Measurements from ENCODE around the gene MIS18A. TPM values are rescaled to one million over a fixed set of nuclear protein-coding genes. Genes with fewer than 3 reads are reported as not detected.
"Not testable (repeated sequence)": the region's sequence is repeated elsewhere in the genome, so short reads cannot be mapped to it uniquely, and the experiment has no call there.

The MIS18A gene, protein sequence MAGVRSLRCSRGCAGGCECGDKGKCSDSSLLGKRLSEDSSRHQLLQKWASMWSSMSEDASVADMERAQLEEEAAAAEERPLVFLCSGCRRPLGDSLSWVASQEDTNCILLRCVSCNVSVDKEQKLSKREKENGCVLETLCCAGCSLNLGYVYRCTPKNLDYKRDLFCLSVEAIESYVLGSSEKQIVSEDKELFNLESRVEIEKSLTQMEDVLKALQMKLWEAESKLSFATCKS
- total RNA-seq = 14.5 and 21.9 TPM in 2 replicates

DNA sequence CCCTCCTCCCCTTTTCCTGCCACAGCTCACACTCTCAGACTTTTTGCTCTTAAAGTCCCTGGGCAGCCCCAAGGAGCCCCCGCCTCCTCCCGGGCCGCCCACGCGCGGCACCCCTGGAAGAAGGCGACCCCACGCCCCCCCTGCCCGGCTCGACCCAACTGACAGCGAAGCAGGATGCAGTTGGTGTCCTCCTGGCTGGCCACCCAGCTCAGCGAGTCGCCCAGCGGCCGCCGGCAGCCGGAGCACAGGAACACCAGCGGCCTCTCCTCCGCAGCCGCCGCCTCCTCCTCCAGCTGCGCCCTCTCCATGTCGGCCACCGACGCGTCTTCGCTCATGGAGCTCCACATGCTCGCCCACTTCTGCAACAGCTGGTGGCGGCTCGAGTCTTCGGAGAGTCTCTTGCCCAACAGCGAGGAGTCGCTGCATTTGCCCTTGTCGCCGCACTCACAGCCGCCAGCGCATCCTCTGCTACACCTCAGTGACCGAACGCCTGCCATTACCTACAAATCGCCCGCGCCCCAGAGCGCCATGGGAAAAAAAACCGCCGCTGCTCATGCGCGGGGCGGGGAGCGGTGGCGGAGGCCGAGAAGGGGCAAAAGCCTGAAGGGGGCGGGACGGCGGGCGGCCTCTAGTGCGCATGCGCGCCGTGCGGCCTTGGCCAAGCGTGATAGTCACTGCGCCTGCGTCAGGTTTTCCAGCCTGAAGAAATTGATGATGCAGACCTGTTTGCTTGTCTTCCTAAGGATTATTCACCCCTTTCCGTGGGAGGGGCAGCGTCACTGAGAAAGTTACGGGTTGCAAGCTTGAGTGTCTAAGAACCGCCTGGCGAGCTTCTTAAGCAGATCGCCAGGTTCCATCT, at the start of gene MIS18A:
TSS of gene MIS18A (minus strand) at position 532 of the 859 bp plus-strand sequence. CDS start at position 497, 35 bp downstream.
- DNase-seq (ENCODE audit: low read depth, low spot score) = peak; percentile 78

DNA sequence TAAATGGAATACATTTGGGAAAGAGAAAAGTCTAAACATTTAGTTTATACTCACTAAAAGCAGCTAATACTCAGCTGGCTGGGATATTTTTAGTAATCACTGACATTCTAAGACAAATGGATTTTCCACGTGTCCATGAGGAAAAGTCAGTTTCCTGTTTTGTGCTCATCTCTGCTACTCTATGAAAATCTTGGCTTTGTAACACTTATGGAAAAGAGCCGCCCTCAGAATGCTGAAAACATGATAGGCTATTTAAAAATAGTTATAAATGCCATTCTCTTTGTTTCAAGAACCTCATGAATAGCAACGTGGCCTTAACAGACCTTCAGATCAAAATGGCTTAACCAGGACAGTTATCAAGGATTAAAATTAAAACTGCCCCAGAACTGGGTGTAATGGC, 49.7 kb upstream of the MIS18A start:
- peak; percentile 48 for DNase-seq (ENCODE audit: low read depth, low spot score)

DNA sequence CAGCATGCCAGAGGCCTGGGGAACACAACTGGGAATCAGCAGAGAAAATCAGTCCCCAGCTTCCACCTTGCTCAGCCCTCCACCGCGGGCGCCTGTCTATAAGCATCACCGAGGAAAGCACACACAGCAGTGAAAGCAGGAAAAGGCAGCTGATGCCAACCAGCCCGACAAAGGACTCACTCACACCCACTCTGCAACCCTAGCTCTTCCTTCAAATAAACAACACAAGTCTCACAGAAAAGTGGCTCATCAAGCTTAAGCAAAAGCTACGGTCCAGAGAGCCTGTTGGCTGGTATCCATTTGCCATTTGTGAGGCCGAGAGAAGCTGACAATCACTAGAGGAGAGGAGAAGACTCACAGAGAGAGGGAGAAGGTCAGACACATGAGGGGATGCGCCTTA, 46.9 kb upstream of the MIS18A start:
- DNase-seq (ENCODE audit: low read depth, low spot score) = no peak

DNA sequence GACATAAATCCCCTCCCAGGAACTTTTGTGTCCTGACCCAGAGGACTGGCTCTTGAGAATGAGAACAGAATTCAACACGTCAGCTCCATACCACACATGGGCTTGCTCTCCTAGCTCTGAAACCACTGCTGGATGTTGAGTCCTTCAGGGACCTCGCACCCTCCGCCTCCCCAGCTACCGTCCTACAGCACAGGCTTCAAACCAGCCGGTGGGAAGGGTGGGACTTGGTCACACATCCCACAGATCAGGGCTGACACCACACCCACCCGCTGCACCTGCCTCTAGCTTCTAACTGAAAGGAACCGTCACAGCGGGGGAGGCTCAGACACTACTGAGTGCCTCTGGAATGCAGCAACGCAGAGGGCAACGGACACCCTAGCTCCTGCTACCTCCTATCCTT, 43.8 kb upstream of the MIS18A start:
- no peak for DNase-seq (ENCODE audit: low read depth, low spot score)

DNA sequence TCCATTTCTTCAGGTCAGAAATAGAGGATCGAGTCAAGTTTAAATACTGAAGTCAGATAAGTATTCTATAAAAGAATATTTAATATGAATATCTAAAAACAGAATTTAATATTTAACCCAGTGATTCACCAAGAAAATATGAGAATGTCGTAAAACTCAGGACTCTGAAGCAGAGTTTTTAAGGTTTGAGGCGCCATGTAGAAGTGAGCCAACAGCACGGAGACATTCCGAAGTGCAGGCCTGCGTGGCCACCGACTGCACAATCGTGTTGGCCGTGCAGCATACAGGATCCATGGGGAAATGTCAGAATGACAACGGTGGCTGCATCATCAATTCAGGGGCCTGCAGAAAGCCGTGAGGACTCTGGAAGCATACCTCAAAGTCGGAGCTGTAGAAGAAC, 43.3 kb upstream of the MIS18A start:
- DNase-seq (ENCODE audit: low read depth, low spot score) = no peak

DNA sequence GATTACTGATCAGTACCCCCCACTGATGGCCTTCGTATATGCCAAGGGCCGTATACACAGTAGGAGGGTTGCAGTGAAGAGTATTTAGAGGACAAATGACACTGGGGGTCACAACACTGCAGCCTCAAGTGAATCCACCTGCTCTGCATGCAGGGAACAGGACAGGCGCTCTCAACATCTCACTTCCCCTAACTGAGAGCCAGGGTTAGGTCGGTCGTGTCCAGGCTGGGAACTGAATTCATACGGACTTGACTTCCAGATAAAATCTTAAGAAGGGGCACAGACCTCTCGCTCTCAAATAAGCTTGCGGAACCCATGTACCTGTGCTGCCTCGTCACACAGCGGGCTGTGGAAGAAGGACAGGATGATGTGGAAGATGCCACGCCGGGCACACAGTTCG, 42.6 kb upstream of the MIS18A start:
- no peak for DNase-seq (ENCODE audit: low read depth, low spot score)

- DNase-seq (ENCODE audit: low read depth, low spot score) = no peak
These were observed 41.9 kb upstream of the MIS18A start for GRCh38 chr21:32320726-32321125.

DNA sequence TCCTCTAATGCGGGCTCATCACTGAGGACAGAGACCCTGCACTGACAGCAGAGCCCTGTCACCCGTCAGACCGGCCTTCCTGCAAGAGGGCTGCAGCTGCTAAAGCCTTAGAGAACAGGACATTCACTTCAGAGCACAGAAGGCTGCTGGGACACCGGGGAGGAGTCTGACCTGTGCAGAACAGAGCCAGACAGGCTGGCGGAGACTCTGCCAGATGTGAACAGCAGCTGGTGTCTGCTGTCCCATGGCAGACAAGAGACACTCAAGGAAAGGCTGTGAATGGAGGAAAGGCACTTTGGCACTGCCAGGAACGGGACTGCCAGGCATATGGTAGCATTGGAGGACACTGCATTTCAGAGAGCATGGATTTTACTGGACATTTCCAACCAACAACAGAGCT, 41.2 kb upstream of the MIS18A start:
- no peak for DNase-seq (ENCODE audit: low read depth, low spot score)

- DNase-seq (ENCODE audit: low read depth, low spot score) = no peak
These were observed 40.2 kb upstream of the MIS18A start for GRCh38 chr21:32319012-32319411.

GRCh38 chr21:32317726-32318125, 38.9 kb upstream of the MIS18A start:
- no peak for DNase-seq (ENCODE audit: low read depth, low spot score)

GRCh38 chr21:32316361-32317215, 37.7 kb upstream of the MIS18A start:
- no peak for DNase-seq (ENCODE audit: low read depth, low spot score)

DNA sequence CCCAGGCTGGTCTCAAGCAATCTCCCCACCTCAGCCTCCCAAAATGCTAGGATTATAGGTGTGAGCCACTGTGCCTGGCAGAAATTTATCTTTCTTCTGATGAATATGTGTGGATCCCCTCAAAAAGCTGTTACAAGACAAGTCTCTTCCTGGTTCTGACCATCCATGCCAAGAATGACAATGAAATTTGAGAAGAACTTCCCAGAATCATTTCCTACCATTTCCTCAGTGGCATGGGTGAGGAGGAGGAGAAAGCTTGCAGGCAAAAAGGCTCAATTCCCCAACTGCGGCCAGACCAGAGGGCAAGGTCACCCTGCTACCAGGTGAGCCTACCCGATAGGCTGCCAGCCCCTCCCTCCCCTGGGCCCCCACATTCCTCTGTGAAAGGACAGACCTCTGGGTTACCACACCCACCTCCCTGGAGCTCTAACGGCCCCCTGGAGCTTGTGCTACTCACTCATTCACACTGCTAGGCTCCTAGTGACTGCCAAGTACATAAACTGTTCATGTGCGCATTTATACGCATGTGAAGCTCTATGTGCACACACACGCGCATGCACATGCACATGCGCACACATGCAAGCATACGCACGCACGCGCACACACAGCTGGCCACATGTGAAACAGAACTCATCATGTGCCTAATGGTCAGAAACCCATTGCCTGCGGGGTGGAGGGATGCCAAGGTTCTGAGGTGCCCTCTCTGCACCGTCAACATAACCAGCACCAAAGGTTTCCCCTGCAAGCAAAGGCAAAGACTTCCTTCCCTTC, 36.8 kb upstream of the MIS18A start:
- DNase-seq (ENCODE audit: low read depth, low spot score) = no peak

DNA sequence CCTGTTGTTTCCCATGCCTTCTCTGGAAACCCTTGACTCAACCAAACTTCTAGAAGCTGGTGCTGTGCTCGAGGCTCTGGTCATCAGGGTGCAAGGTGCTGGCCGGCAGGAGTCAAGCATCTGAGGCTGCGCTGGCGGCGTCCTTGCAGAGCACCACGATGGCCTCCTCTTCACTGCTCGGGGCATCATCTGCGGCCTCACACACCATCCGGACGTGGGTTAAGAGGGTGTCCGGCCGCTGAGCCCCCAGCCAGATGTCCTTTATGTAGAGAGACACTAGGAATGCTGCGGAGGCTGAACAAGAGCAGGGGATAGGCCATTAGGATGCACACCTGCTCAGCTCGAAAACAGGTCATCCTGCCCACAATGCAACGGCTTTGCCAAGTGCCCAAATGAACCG, 36.0 kb upstream of the MIS18A start:
- DNase-seq (ENCODE audit: low read depth, low spot score) = no peak

- no peak for DNase-seq (ENCODE audit: low read depth, low spot score)
These were observed 34.1 kb upstream of the MIS18A start for GRCh38 chr21:32312976-32313375.

- no peak for DNase-seq (ENCODE audit: low read depth, low spot score)
These were observed 33.5 kb upstream of the MIS18A start for GRCh38 chr21:32312326-32312725.

- no peak for DNase-seq (ENCODE audit: low read depth, low spot score)
These were observed 32.8 kb upstream of the MIS18A start for GRCh38 chr21:32311621-32312020.

DNA sequence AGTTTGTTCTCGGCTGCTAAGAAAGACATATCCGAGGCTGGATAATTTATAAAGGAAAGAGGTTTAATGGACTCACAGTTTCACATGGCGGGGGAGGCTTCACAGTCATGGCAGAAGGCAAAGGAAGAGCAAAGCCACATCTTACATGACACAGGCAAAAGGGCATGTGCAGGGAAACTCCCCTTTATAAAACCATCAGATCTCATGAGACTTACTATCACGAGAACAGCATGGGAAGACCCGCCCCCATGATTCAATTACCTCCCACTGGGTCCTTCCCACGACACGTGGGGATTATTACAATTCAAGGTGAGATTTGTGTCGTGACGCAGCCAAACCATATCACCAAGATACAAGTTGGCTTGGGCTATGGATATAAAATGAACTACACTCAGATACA, 32.1 kb upstream of the MIS18A start:
- DNase-seq (ENCODE audit: low read depth, low spot score) = not testable (repeated sequence)

DNA sequence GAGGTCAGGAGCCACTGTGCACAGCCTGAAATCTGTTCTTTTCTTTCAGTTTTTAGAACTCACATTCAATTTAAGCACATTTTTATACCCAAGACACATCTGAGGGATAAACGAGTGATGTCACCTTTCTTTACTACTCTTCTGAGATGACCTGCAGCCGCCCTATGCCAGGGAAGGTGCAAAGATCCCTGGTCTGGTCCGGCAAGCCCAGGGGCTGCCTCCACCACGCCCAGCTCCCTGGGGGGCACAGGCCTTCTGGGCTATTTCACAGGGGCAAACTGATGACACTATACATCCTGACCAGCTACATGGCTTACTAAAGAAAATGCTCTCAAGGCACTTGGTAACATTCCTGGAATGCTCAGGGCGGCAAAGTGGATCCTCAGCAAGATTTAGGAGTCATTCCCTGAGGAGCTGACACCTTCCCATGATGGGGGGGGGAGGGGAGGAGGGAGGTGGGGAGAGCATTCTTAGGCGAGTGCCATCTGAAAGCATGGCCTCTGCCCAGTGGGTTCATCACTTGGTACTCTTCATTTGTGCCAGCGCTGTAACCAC, 31.1 kb upstream of the MIS18A start:
- no peak for DNase-seq (ENCODE audit: low read depth, low spot score)

- DNase-seq (ENCODE audit: low read depth, low spot score) = no peak
These were observed 29.8 kb upstream of the MIS18A start for GRCh38 chr21:32308696-32309095.

GRCh38 chr21:32307706-32308105, 28.9 kb upstream of the MIS18A start:
- no peak for DNase-seq (ENCODE audit: low read depth, low spot score)
